NCI-H82 treated with DMSO at 0.1 percent for 48 hours (cell line): ENCODE data around the gene CTNNA3.

ENCODE experiments used
- DNase-seq: peaks from one replicate; lab custom pipeline; 2025; ENCODE audit not compliant: unreplicated experiment; lab: John Stamatoyannopoulos, UW

Gene CTNNA3

GRCh38 chr10:67045404-67045803 lies 650.6 kb downstream of the CTNNA3 start:
- DNase-seq, result no peak

GRCh38 chr10:67043041-67043440 lies 653.0 kb downstream of the CTNNA3 start:
- DNase-seq, result no peak

- no peak for DNase-seq
These were observed 659.2 kb downstream of the CTNNA3 start for GRCh38 chr10:67036808-67037207.

- no peak for DNase-seq
These were observed 662.1 kb downstream of the CTNNA3 start for GRCh38 chr10:67033878-67034277.

GRCh38 chr10:67022099-67022498 lies 673.9 kb downstream of the CTNNA3 start:
- DNase-seq, result no peak

GRCh38 chr10:67017218-67017617 lies 678.8 kb downstream of the CTNNA3 start:
- DNase-seq, result no peak

GRCh38 chr10:67015225-67015624 lies 680.8 kb downstream of the CTNNA3 start:
- no peak for DNase-seq

GRCh38 chr10:67011981-67012380 lies 684.0 kb downstream of the CTNNA3 start:
- no peak for DNase-seq

GRCh38 chr10:67011480-67011879 lies 684.5 kb downstream of the CTNNA3 start:
- no peak for DNase-seq

- no peak for DNase-seq
These were observed 690.0 kb downstream of the CTNNA3 start for GRCh38 chr10:67005981-67006380.

- no peak for DNase-seq
These were observed 691.3 kb downstream of the CTNNA3 start for GRCh38 chr10:67004690-67005089.

- DNase-seq, result no peak
These were observed 696.0 kb downstream of the CTNNA3 start for GRCh38 chr10:66999762-67000545.

GRCh38 chr10:66996996-66997395 lies 699.0 kb downstream of the CTNNA3 start:
- no peak for DNase-seq

GRCh38 chr10:66990143-66990830 lies 705.7 kb downstream of the CTNNA3 start:
- no peak for DNase-seq

GRCh38 chr10:66983475-66983818 lies 712.5 kb downstream of the CTNNA3 start:
- DNase-seq, result no peak

GRCh38 chr10:66982792-66983474 lies 713.1 kb downstream of the CTNNA3 start:
- DNase-seq, result no peak

GRCh38 chr10:66982053-66982420 lies 714.0 kb downstream of the CTNNA3 start:
- no peak for DNase-seq

GRCh38 chr10:66981361-66982052 lies 714.5 kb downstream of the CTNNA3 start:
- no peak for DNase-seq

GRCh38 chr10:66980246-66980815 lies 715.7 kb downstream of the CTNNA3 start:
- DNase-seq, result no peak

- DNase-seq, result no peak
These were observed 731.0 kb downstream of the CTNNA3 start for GRCh38 chr10:66964946-66965345.

- DNase-seq, result no peak
These were observed 737.5 kb downstream of the CTNNA3 start for GRCh38 chr10:66958466-66958865.
